ENCODE data around the gene STAT5B.
A peak's percentile ranks its signal among the peaks of the same experiment; 100 is the strongest.

Gene STAT5B

DNA sequence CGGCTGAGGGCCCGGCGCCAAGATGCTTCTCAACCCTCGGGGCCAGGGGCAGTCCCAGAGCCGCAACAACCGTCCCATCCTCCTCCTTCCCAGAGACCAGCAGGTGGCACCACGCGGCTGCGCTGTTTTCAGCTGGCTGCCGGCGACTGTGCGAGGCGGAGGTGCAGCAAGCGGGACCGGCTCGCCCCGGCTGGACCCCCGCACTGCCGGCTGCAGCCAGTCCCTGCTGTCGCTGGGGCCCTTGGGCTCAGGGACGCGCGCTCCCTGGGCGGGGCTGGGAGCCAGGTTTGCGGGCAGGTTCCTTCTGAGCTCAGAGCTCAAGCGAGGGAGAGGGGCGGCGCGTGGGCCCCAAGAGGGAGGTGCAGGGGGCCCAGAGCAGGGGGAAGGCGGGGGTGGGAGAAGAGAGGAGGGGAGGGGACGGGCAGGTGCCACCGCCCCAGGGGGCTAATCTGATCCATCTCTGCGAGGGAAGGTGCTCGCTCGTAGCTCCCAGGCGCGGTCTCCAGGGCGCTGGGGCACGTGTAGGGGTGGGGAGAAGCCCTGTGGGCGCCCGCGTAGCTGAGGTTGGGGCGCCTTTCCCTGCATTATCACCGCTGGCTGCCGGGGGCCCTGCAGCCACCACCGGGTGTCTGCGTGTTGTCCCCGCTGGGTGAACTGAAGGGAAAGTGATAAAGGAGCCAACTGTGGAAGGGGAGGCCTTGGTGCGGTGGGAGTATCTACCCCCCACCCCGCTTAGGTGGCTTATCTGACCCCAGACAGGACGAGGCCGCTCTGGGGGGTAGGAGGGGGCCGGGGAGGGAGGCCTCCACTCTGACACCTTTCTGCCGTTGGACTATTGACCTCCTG lies 36.3 kb upstream of the STAT5B start:
- TF ChIP-seq FOXP2 (optimal IDR thresholded peaks at IDR 0.05; ENCODE audit: borderline replicate concordance, extremely low read depth, extremely low read length, insufficient read depth) (peak; percentile 93), TAF1 (IDR thresholded peaks at IDR 0.05; ENCODE audit: borderline replicate concordance, insufficient read depth, low read length) (no peak), SIN3A (IDR thresholded peaks at IDR 0.05; ENCODE audit: borderline replicate concordance, insufficient read depth, low read length) (no peak)

DNA sequence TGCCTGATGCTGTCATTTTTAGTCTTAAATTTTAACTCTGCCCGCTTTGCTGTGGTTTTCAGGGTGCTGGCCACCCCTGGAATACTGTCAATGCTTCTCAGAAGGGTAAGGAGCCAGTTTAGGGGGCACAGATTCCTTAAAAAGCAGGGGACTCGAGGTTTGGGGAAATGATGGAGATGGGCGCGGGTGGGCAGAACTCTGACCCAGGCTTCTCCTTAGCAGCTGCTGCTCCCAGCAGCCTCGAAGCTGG lies 35.8 kb upstream of the STAT5B start:
- TF ChIP-seq FOXP2 (optimal IDR thresholded peaks at IDR 0.05; ENCODE audit: borderline replicate concordance, extremely low read depth, extremely low read length, insufficient read depth) (no peak), SIN3A (IDR thresholded peaks at IDR 0.05; ENCODE audit: borderline replicate concordance, insufficient read depth, low read length) (no peak), POLR2AphosphoS5 (IDR thresholded peaks at IDR 0.05; ENCODE audit: low read depth, low read length) (no peak), TAF1 (IDR thresholded peaks at IDR 0.05; ENCODE audit: borderline replicate concordance, insufficient read depth, low read length) (no peak)
- TF ChIP-seq, protein P1, sequence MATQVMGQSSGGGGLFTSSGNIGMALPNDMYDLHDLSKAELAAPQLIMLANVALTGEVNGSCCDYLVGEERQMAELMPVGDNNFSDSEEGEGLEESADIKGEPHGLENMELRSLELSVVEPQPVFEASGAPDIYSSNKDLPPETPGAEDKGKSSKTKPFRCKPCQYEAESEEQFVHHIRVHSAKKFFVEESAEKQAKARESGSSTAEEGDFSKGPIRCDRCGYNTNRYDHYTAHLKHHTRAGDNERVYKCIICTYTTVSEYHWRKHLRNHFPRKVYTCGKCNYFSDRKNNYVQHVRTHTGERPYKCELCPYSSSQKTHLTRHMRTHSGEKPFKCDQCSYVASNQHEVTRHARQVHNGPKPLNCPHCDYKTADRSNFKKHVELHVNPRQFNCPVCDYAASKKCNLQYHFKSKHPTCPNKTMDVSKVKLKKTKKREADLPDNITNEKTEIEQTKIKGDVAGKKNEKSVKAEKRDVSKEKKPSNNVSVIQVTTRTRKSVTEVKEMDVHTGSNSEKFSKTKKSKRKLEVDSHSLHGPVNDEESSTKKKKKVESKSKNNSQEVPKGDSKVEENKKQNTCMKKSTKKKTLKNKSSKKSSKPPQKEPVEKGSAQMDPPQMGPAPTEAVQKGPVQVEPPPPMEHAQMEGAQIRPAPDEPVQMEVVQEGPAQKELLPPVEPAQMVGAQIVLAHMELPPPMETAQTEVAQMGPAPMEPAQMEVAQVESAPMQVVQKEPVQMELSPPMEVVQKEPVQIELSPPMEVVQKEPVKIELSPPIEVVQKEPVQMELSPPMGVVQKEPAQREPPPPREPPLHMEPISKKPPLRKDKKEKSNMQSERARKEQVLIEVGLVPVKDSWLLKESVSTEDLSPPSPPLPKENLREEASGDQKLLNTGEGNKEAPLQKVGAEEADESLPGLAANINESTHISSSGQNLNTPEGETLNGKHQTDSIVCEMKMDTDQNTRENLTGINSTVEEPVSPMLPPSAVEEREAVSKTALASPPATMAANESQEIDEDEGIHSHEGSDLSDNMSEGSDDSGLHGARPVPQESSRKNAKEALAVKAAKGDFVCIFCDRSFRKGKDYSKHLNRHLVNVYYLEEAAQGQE (IDR thresholded peaks at IDR 0.05; ENCODE audit: insufficient read depth in 1 of 2, low read depth in 2 of 2, low read length in 2 of 2), result no peak

DNA sequence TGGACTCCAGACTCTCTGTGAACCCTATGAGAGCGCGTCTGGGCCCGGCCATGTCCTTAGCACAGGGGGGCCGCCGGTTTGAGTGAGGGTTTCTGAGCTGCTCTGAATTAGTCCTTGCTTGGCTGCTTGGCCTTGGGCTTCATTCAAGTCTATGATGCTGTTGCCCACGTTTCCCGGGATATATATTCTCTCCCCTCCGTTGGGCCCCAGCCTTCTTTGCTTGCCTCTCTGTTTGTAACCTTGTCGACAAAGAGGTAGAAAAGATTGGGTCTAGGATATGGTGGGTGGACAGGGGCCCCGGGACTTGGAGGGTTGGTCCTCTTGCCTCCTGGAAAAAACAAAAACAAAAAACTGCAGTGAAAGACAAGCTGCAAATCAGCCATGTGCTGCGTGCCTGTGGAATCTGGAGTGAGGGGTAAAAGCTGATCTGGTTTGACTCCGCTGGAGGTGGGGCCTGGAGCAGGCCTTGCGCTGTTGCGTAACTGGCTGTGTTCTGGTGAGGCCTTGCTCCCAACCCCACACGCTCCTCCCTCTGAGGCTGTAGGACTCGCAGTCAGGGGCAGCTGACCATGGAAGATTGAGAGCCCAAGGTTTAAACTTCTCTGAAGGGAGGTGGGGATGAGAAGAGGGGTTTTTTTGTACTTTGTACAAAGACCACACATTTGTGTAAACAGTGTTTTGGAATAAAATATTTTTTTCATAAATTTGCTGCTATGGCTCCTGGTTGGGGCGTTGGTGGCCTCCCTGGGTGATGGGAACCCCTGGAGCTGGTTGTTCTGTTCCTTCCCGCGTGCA lies 35.2 kb upstream of the STAT5B start:
- no peak for TF ChIP-seq TAF1 (IDR thresholded peaks at IDR 0.05; ENCODE audit: borderline replicate concordance, insufficient read depth, low read length)
- TF ChIP-seq SIN3A (IDR thresholded peaks at IDR 0.05; ENCODE audit: borderline replicate concordance, insufficient read depth, low read length), result no peak
- TF ChIP-seq FOXP2 (optimal IDR thresholded peaks at IDR 0.05; ENCODE audit: borderline replicate concordance, extremely low read depth, extremely low read length, insufficient read depth), result peak; percentile 64
- TF ChIP-seq, protein P1 (IDR thresholded peaks at IDR 0.05; ENCODE audit: insufficient read depth in 1 of 2, low read depth in 2 of 2, low read length in 2 of 2), result no peak

DNA sequence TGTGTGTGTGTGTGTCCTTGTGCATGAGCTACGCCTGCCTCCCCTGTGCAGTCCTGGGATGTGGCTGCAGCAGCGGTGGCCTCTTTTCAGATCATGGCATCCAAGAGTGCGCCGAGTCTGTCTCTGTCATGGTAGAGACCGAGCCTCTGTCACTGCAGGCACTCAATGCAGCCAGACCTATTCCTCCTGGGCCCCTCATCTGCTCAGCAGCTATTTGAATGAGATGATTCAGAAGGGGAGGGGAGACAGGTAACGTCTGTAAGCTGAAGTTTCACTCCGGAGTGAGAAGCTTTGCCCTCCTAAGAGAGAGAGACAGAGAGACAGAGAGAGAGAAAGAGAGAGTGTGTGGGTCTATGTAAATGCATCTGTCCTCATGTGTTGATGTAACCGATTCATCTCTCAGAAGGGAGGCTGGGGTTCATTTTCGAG lies 34.6 kb upstream of the STAT5B start:
- TF ChIP-seq FOXP2 (optimal IDR thresholded peaks at IDR 0.05; ENCODE audit: borderline replicate concordance, extremely low read depth, extremely low read length, insufficient read depth) (no peak), TAF1 (IDR thresholded peaks at IDR 0.05; ENCODE audit: borderline replicate concordance, insufficient read depth, low read length) (no peak), POLR2AphosphoS5 (IDR thresholded peaks at IDR 0.05; ENCODE audit: low read depth, low read length) (no peak), SIN3A (IDR thresholded peaks at IDR 0.05; ENCODE audit: borderline replicate concordance, insufficient read depth, low read length) (no peak)
- TF ChIP-seq, protein P1 (IDR thresholded peaks at IDR 0.05; ENCODE audit: insufficient read depth in 1 of 2, low read depth in 2 of 2, low read length in 2 of 2), result no peak

DNA sequence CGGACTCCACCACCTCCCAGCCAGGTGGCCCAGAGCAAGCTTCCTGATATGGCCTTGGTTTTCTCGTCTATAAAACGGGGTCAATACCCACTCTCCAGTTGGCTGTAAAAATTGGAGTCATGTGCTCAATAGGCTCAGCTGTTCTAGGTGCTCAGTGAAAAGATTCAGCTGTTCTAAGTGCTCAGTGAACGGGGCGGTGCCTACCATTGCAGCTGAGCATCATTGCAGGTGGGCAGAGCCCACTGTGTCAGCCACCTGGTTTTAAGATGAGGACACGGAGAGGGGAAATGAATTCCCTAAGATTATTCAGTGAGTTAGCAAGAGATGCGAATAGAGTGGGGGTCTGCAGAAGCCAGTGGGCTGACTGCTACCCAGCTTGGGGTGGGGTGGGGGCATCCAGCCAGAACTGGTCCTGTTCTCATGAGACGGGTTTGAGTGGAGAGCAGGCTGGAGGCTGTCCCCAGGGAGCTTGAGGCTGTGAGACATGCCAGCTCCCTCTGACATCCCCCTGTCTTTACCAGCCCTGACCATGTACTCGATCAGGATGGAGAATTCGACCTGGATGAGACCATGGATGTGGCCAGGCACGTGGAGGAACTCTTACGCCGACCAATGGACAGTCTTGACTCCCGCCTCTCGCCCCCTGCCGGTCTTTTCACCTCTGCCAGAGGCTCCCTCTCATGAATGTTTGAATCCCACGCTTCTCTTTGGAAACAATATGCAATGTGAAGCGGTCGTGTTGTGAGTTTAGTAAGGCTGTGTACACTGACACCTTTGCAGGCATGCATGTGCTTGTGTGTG lies 34.0 kb upstream of the STAT5B start:
- TF ChIP-seq TAF1 (IDR thresholded peaks at IDR 0.05; ENCODE audit: borderline replicate concordance, insufficient read depth, low read length), result no peak
- TF ChIP-seq POLR2AphosphoS5 (IDR thresholded peaks at IDR 0.05; ENCODE audit: low read depth, low read length), result no peak
- TF ChIP-seq, protein P1 (IDR thresholded peaks at IDR 0.05; ENCODE audit: insufficient read depth in 1 of 2, low read depth in 2 of 2, low read length in 2 of 2), result no peak
- TF ChIP-seq FOXP2 (optimal IDR thresholded peaks at IDR 0.05; ENCODE audit: borderline replicate concordance, extremely low read depth, extremely low read length, insufficient read depth), result no peak
- no peak for TF ChIP-seq SIN3A (IDR thresholded peaks at IDR 0.05; ENCODE audit: borderline replicate concordance, insufficient read depth, low read length)
